HUES6 (cell line): ENCODE measurements around the gene SSBP4.
"Not testable (repeated sequence)": the region's sequence is repeated elsewhere in the genome, so short reads cannot be mapped to it uniquely, and the experiment has no call there.

Source experiments
- H3K27ac ChIP-seq: 2 replicates; pipeline ENCODE4 v1.7.0; 2013; ENCODE audit warnings: low read depth, mild to moderate bottlenecking, low read length, inconsistent platforms
- H3K27me3 ChIP-seq: 2 replicates; pipeline ENCODE4 v1.6.1; 2013; ENCODE audit warnings: low read length; ENCODE audit not compliant: control insufficient read depth, insufficient read depth
- H3K36me3 ChIP-seq: 2 replicates; pipeline ENCODE4 v1.6.1; 2013; ENCODE audit warnings: low read length; ENCODE audit not compliant: control insufficient read depth, insufficient read depth
- H3K4me1 ChIP-seq: 2 replicates; pipeline ENCODE4 v1.6.1; 2013; ENCODE audit warnings: low read length; ENCODE audit not compliant: control insufficient read depth, insufficient read depth
- H3K4me3 ChIP-seq: 2 replicates; pipeline ENCODE4 v1.5.1; 2013; ENCODE audit warnings: low read depth, low read length
- H3K9ac ChIP-seq: one replicate; pipeline ENCODE4 v1.6.1; 2013; ENCODE audit warnings: mild to moderate bottlenecking, low read length
- H3K9me3 ChIP-seq: 2 replicates; pipeline ENCODE4 v1.6.1; 2013; ENCODE audit warnings: low read depth, low read length; ENCODE audit not compliant: control insufficient read depth, insufficient read depth

Gene SSBP4

GRCh38 chr19:18419195-18419698, at the start of gene SSBP4:
Gene SSBP4, plus strand, starts transcription at chr19:18419398. Its CDS starts 251 bp downstream, at chr19:18419649.
- peak within 1 kb of the TSS; percentile 67 for H3K9ac ChIP-seq
- no peaks in the 10 kb centered on the region for H3K36me3 ChIP-seq
- peaks cover 28% of the 10 kb centered on the region for H3K27me3 ChIP-seq
- peak within 1 kb of the TSS; percentile 54 for H3K4me3 ChIP-seq
- peaks cover 43% of the 10 kb centered on the region for H3K4me1 ChIP-seq
- no peaks in the 10 kb centered on the region for H3K9me3 ChIP-seq
- no peak within 1 kb of the TSS for H3K27ac ChIP-seq

- Histone ChIP-seq H3K4me1 (peaks cover 24% of the 10 kb centered on the region), H3K9me3 (no peaks in the 10 kb centered on the region), H3K27ac (peak overlapping the region; percentile 85), H3K4me3 (no peak overlapping the region), H3K27me3 (no peaks in the 10 kb centered on the region), H3K36me3 (no peaks in the 10 kb centered on the region), H3K9ac (peak overlapping the region; percentile 79)
Measured at GRCh38 chr19:18373407-18373891, 45.7 kb upstream of the SSBP4 start.

GRCh38 chr19:18373892-18374629, 45.1 kb upstream of the SSBP4 start:
- H3K36me3 ChIP-seq, result no peaks in the 10 kb centered on the region
- no peaks in the 10 kb centered on the region for H3K27me3 ChIP-seq
- H3K9me3 ChIP-seq, result no peaks in the 10 kb centered on the region
- peak overlapping the region; percentile 79 for H3K9ac ChIP-seq
- H3K27ac ChIP-seq, result peak overlapping the region; percentile 85
- H3K4me1 ChIP-seq, result peaks cover 21% of the 10 kb centered on the region
- peak overlapping the region; percentile 6; the same call in 1 of the 2 replicates for H3K4me3 ChIP-seq

- H3K4me1 ChIP-seq, result peaks cover 27% of the 10 kb centered on the region
- H3K27me3 ChIP-seq, result no peaks in the 10 kb centered on the region
- no peak overlapping the region for H3K9ac ChIP-seq
- no peak overlapping the region for H3K27ac ChIP-seq
- no peak overlapping the region for H3K4me3 ChIP-seq
- H3K9me3 ChIP-seq, result no peaks in the 10 kb centered on the region
- no peaks in the 10 kb centered on the region for H3K36me3 ChIP-seq
Measured at GRCh38 chr19:18377026-18377425, 42.2 kb upstream of the SSBP4 start.

- Histone ChIP-seq H3K4me3 (no peak overlapping the region), H3K27me3 (no peaks in the 10 kb centered on the region), H3K9ac (no peak overlapping the region), H3K4me1 (peaks cover 9% of the 10 kb centered on the region; the same call in 1 of the 2 replicates), H3K36me3 (no peaks in the 10 kb centered on the region), H3K9me3 (no peaks in the 10 kb centered on the region), H3K27ac (no peak overlapping the region)
Measured at GRCh38 chr19:18379803-18380747, 39.1 kb upstream of the SSBP4 start.

- H3K27ac ChIP-seq, result no peak overlapping the region
- H3K4me3 ChIP-seq, result no peak overlapping the region
- H3K9me3 ChIP-seq, result no peaks in the 10 kb centered on the region
- no peaks in the 10 kb centered on the region for H3K36me3 ChIP-seq
- H3K9ac ChIP-seq, result no peak overlapping the region
- H3K4me1 ChIP-seq, result peaks cover 15% of the 10 kb centered on the region; the same call in 1 of the 2 replicates
- H3K27me3 ChIP-seq, result no peaks in the 10 kb centered on the region
Measured at GRCh38 chr19:18380843-18381242, 38.4 kb upstream of the SSBP4 start.

- not testable (repeated sequence) for H3K9me3 ChIP-seq, H3K36me3 ChIP-seq, H3K4me3 ChIP-seq, H3K27ac ChIP-seq, H3K9ac ChIP-seq
- peaks cover 13% of the 10 kb centered on the region for H3K27me3 ChIP-seq
- peaks cover 18% of the 10 kb centered on the region; the same call in 1 of the 2 replicates for H3K4me1 ChIP-seq
Measured at GRCh38 chr19:18383622-18384021, 35.6 kb upstream of the SSBP4 start.

- no peaks in the 10 kb centered on the region for H3K9me3 ChIP-seq
- H3K36me3 ChIP-seq, result peaks cover 8% of the 10 kb centered on the region; the same call in 1 of the 2 replicates
- H3K4me3 ChIP-seq, result no peak overlapping the region
- H3K9ac ChIP-seq, result no peak overlapping the region
- peaks cover 18% of the 10 kb centered on the region; the same call in 1 of the 2 replicates for H3K4me1 ChIP-seq
- H3K27ac ChIP-seq, result no peak overlapping the region
- H3K27me3 ChIP-seq, result peaks cover 22% of the 10 kb centered on the region
Measured at GRCh38 chr19:18384775-18385174, 34.4 kb upstream of the SSBP4 start.

- no peaks in the 10 kb centered on the region for H3K9me3 ChIP-seq
- H3K27ac ChIP-seq, result no peak overlapping the region
- H3K4me3 ChIP-seq, result no peak overlapping the region
- peaks cover 24% of the 10 kb centered on the region for H3K27me3 ChIP-seq
- H3K9ac ChIP-seq, result no peak overlapping the region
- H3K36me3 ChIP-seq, result peaks cover 8% of the 10 kb centered on the region; the same call in 1 of the 2 replicates
- H3K4me1 ChIP-seq, result peaks cover 14% of the 10 kb centered on the region; the same call in 1 of the 2 replicates
Measured at GRCh38 chr19:18385359-18385674, 33.9 kb upstream of the SSBP4 start.

- peak within 1 kb of the TSS; percentile 29 for H3K9ac ChIP-seq
- peaks cover 24% of the 10 kb centered on the region for H3K27me3 ChIP-seq
- H3K4me3 ChIP-seq, result peak within 1 kb of the TSS; percentile 44
- peaks cover 8% of the 10 kb centered on the region; the same call in 1 of the 2 replicates for H3K36me3 ChIP-seq
- H3K9me3 ChIP-seq, result no peaks in the 10 kb centered on the region
- H3K4me1 ChIP-seq, result peaks cover 9% of the 10 kb centered on the region; the same call in 1 of the 2 replicates
- no peak within 1 kb of the TSS for H3K27ac ChIP-seq
Measured at GRCh38 chr19:18385675-18386542, 33.3 kb upstream of the SSBP4 start, which contains the start of gene GDF15. Gene GDF15, plus strand, starts transcription at chr19:18386158. Its CDS starts 32 bp downstream, at chr19:18386190.
